Type B pancreatic cell (in vitro differentiated cells): ENCODE measurements around the gene STAT3. TPM values are rescaled to one million over a fixed set of nuclear protein-coding genes. Genes with fewer than 3 reads are reported as not detected.
"Not testable (repeated sequence)": the region's sequence is repeated elsewhere in the genome, so short reads cannot be mapped to it uniquely, and the experiment has no call there.

Experiments used
- DNase-seq: peaks from one replicate; pipeline ENCODE4 v3.0.0; 2021; ENCODE audit warnings: mixed read lengths; ENCODE audit not compliant: unreplicated experiment; ENCODE audit errors: extremely low spot score
- H3K27ac Mint-ChIP-seq: 2 replicates; pipeline ENCODE4 v1.8.0; 2021; ENCODE audit warnings: mild to moderate bottlenecking, mixed read lengths
- H3K27me3 Mint-ChIP-seq: 2 replicates; pipeline ENCODE4 v1.8.0; 2021; ENCODE audit warnings: mixed read lengths
- H3K36me3 Mint-ChIP-seq: 2 replicates; pipeline ENCODE4 v1.8.0; 2021; ENCODE audit warnings: mixed read lengths
- H3K4me1 Mint-ChIP-seq: one replicate; pipeline ENCODE4 v1.8.0; 2021; ENCODE audit warnings: mixed read lengths; ENCODE audit not compliant: unreplicated experiment
- H3K4me3 Mint-ChIP-seq: 2 replicates; pipeline ENCODE4 v1.8.0; 2021; ENCODE audit warnings: mild to moderate bottlenecking, mixed read lengths
- H3K9me3 Mint-ChIP-seq: 2 replicates; pipeline ENCODE4 v1.8.0; 2021; ENCODE audit warnings: mixed read lengths
- CTCF ChIP-seq: fragments of 200-600 bp; sonication (generic); conservative IDR thresholded peaks from 2 replicates; pipeline ENCODE4 v1.5.0; 2021; ENCODE audit warnings: antibody characterized with exemption, mild to moderate bottlenecking
- total RNA-seq: library from RNA; stranded (reverse); gene quantifications from 2 replicates; pipeline ENCODE4 v1.2.1, GENCODE V29; 2021; ENCODE audit warnings: low replicate concordance

STAT3 gene
- total RNA-seq, 1 donor from 2014 or later: 64.9 TPM

GRCh38 chr17:42329025-42329976, 58.9 kb downstream of the STAT3 start:
- Mint-ChIP-seq H3K4me1 (peaks cover 13% of the 10 kb centered on the region), H3K27ac (peak overlapping the region; percentile 81), H3K36me3 (peaks cover 20% of the 10 kb centered on the region), H3K4me3 (no peak overlapping the region), H3K9me3 (no peaks in the 10 kb centered on the region), H3K27me3 (no peaks in the 10 kb centered on the region)
- no peak for TF ChIP-seq CTCF
- no peak for DNase-seq

- TF ChIP-seq CTCF: no peak
- Mint-ChIP-seq H3K36me3 (peaks cover 17% of the 10 kb centered on the region), H3K4me3 (no peak overlapping the region), H3K27ac (no peak overlapping the region), H3K9me3 (no peaks in the 10 kb centered on the region), H3K27me3 (no peaks in the 10 kb centered on the region), H3K4me1 (peaks cover 15% of the 10 kb centered on the region)
- no peak for DNase-seq
These were observed 63.2 kb downstream of the STAT3 start for GRCh38 chr17:42325026-42325425.

DNA sequence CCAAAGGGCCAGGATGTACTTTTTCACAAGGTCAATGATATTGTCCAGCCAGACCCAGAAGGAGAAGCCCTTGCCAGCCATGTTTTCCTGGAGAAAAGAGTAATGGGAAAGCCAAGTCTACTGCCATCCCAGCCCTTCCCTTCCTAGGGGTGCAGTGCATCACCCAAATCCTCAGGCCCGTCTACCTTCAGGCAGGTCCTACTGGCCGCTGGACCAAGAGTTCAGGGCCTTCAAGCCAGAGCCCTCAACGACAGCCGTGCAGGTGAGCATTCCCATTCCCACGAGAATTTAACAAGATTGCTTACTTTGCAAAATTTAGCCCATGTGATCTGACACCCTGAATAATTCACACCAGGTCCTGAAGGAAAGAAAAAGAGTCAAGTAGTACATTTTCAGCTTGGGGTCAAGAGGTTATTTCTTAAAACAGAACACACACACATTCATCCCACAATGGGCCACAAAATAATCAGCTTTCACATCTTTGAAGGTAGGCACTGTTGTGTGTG, 64.9 kb downstream of the STAT3 start:
- Mint-ChIP-seq H3K9me3 (no peaks in the 10 kb centered on the region), H3K27me3 (no peaks in the 10 kb centered on the region), H3K4me3 (no peak overlapping the region), H3K4me1 (peaks cover 7% of the 10 kb centered on the region), H3K36me3 (peaks cover 25% of the 10 kb centered on the region), H3K27ac (no peak overlapping the region)
- no peak for TF ChIP-seq CTCF
- no peak for DNase-seq

- peaks cover 7% of the 10 kb centered on the region for H3K4me1 Mint-ChIP-seq
- H3K27ac Mint-ChIP-seq: no peak overlapping the region
- H3K27me3 Mint-ChIP-seq: no peaks in the 10 kb centered on the region
- H3K36me3 Mint-ChIP-seq: peaks cover 25% of the 10 kb centered on the region
- peak; percentile 100 for TF ChIP-seq CTCF
- peak; percentile 95 for DNase-seq
- no peak overlapping the region for H3K4me3 Mint-ChIP-seq
- H3K9me3 Mint-ChIP-seq: no peaks in the 10 kb centered on the region
These were observed 65.6 kb downstream of the STAT3 start for GRCh38 chr17:42322382-42323267.

- TF ChIP-seq CTCF: no peak
- H3K4me3 Mint-ChIP-seq: no peak overlapping the region
- no peaks in the 10 kb centered on the region for H3K27me3 Mint-ChIP-seq
- peaks cover 25% of the 10 kb centered on the region for H3K36me3 Mint-ChIP-seq
- H3K27ac Mint-ChIP-seq: no peak overlapping the region
- DNase-seq: no peak
- no peaks in the 10 kb centered on the region for H3K9me3 Mint-ChIP-seq
- H3K4me1 Mint-ChIP-seq: peaks cover 18% of the 10 kb centered on the region
These were observed 66.7 kb downstream of the STAT3 start for GRCh38 chr17:42321555-42321954.

DNA sequence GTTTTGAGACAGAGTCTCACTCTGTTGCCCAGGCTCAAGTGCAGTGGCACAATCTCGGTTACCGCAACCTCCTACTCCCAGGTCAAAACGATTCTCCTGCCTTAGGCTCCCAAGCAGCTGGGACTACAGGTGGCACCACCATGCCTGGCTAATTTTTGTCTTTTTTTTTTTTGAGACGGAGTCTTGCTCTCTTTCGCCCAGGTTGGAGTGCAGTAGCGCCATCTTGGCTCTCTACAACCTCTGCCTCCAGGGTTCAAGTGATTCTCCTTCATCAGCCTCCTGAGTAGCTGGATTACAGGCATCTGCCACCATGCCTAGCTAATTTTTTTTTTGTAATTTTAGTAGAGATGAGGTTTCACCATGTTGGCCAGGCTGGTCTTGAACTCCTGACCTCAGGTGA, 70.3 kb downstream of the STAT3 start:
- not testable (repeated sequence) for H3K27me3 Mint-ChIP-seq, DNase-seq, H3K27ac Mint-ChIP-seq, H3K4me3 Mint-ChIP-seq, H3K9me3 Mint-ChIP-seq
- peaks cover 18% of the 10 kb centered on the region for H3K4me1 Mint-ChIP-seq
- H3K36me3 Mint-ChIP-seq: peaks cover 31% of the 10 kb centered on the region
